ENCODE results near the gene NBEA.

Gene NBEA

DNA sequence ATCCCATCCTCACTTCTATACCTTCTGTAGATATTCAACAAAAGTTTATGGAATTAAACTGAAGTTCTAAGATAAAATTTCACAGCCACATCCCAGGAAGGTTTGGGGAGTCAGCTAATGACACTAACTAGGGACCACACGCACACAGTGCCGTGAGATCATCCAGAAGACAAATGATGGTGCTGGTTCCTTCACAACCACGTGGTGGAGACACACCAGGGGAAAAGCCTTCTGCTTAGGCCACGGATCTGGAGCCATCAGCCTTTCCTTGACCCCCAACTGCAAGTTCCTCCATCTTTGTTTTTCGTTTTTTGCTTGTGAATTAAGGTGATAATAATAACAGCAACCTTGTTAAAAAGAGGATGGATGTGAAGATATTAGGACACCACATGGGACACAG lies 776.0 kb downstream of the NBEA start:
- DNase-seq = no peak

- no peak for DNase-seq
Measured at GRCh38 chr13:35720290-35720689, 778.2 kb downstream of the NBEA start.

GRCh38 chr13:35720690-35721554 lies 778.9 kb downstream of the NBEA start:
- DNase-seq = peak; percentile 43 to 50

All from activated CD4-positive, alpha-beta T cell treated with anti-CD3 and anti-CD28 coated beads, Interleukin-2, amount 50 U/mL, for 48 hours (primary cell).